Ishikawa (cell line): ENCODE measurements around the gene MAMDC2.

Experiments used
- CEBPB ChIP-seq: IDR thresholded peaks from 2 replicates; pipeline ENCODE4 v1.6.1; 2012
- CREB1 ChIP-seq: IDR thresholded peaks from 2 replicates; pipeline ENCODE4 v1.6.1; 2012; ENCODE audit warnings: low read depth
- EGR1 ChIP-seq: IDR thresholded peaks from 2 replicates; pipeline ENCODE4 v1.6.1; 2012
- EP300 ChIP-seq: IDR thresholded peaks from 2 replicates; pipeline ENCODE4 v1.6.1; 2012; ENCODE audit warnings: borderline replicate concordance
- FOXM1 ChIP-seq: IDR thresholded peaks from 2 replicates; pipeline ENCODE4 v1.6.1; 2012; ENCODE audit warnings: low read depth, borderline replicate concordance
- MAX ChIP-seq: IDR thresholded peaks from 2 replicates; pipeline ENCODE4 v1.6.1; 2012
- NFIC ChIP-seq: IDR thresholded peaks from 2 replicates; pipeline ENCODE4 v1.6.1; 2012
- RAD21 ChIP-seq: IDR thresholded peaks from 2 replicates; pipeline ENCODE4 v1.6.1; 2012; ENCODE audit warnings: low read depth
- REST ChIP-seq: IDR thresholded peaks from 2 replicates; pipeline ENCODE4 v1.6.1; 2012; ENCODE audit warnings: low read depth, mild to moderate bottlenecking
- TAF1 ChIP-seq: IDR thresholded peaks from 2 replicates; pipeline ENCODE4 v1.6.1; 2012; ENCODE audit warnings: low read depth, mild to moderate bottlenecking
- TCF12 ChIP-seq: IDR thresholded peaks from 2 replicates; pipeline ENCODE4 v1.6.1; 2012; ENCODE audit warnings: low read depth
- TEAD4 ChIP-seq: IDR thresholded peaks from 2 replicates; pipeline ENCODE4 v1.6.1; 2012
- USF1 ChIP-seq: IDR thresholded peaks from 2 replicates; pipeline ENCODE4 v1.6.1; 2012
- YY1 ChIP-seq: IDR thresholded peaks from 2 replicates; pipeline ENCODE4 v1.6.1; 2012; ENCODE audit warnings: low read depth
- ZBTB7A ChIP-seq: IDR thresholded peaks from 2 replicates; pipeline ENCODE4 v1.6.1; 2012; ENCODE audit warnings: low read depth

The MAMDC2 gene

GRCh38 chr9:70106571-70106970 lies 62.9 kb downstream of the MAMDC2 start:
- no peak for TF ChIP-seq EP300
- TF ChIP-seq MAX = no peak
- TF ChIP-seq TEAD4 = no peak

GRCh38 chr9:70107558-70107957 lies 63.9 kb downstream of the MAMDC2 start:
- TF ChIP-seq RAD21 (no peak), CREB1 (no peak), YY1 (no peak), EGR1 (no peak), TCF12 (no peak), EP300 (no peak), USF1 (no peak), NFIC (no peak), MAX (no peak), CEBPB (no peak), REST (no peak), FOXM1 (no peak), TAF1 (no peak), TEAD4 (no peak), ZBTB7A (no peak)

- TF ChIP-seq TEAD4 (no peak), REST (no peak), YY1 (no peak), TCF12 (no peak), FOXM1 (no peak), RAD21 (no peak), MAX (no peak), CEBPB (no peak), CREB1 (no peak), TAF1 (no peak), USF1 (no peak), ZBTB7A (no peak), EGR1 (no peak), EP300 (no peak)
Measured at GRCh38 chr9:70108181-70108580, 64.5 kb downstream of the MAMDC2 start.

- TF ChIP-seq EP300 (no peak), MAX (no peak), FOXM1 (no peak), CREB1 (no peak), REST (no peak), EGR1 (no peak), USF1 (no peak), ZBTB7A (no peak), CEBPB (no peak), TEAD4 (no peak), TAF1 (no peak), YY1 (no peak), TCF12 (no peak), RAD21 (no peak), NFIC (no peak)
Measured at GRCh38 chr9:70110194-70111041, 66.8 kb downstream of the MAMDC2 start.
